Coronary artery (tissue), 2 donors: Measurements from ENCODE around the gene ACTG1.

Source experiments
- DNase-seq: peaks from one replicate; pipeline ENCODE4 v3.0.0-alpha.2; 2017; ENCODE audit warnings: low spot score
- H3K27ac ChIP-seq, 2 donors: fragments of 200-600 bp; sonication (generic); one replicate each; pipeline ENCODE4 v1.5.1; 2016 to 2019
- H3K4me3 ChIP-seq: fragments of 200-600 bp; sonication (generic); 2 replicates; pipeline ENCODE4 v1.5.1; 2016; ENCODE audit warnings: mild to moderate bottlenecking, moderate library complexity
- TF ChIP-seq, protein P1 (sequence below): fragments of 200-600 bp; sonication (generic); IDR thresholded peaks from one replicate; pipeline ENCODE4 v1.5.1; 2019; ENCODE audit warnings: antibody characterized with exemption

Gene ACTG1

DNA sequence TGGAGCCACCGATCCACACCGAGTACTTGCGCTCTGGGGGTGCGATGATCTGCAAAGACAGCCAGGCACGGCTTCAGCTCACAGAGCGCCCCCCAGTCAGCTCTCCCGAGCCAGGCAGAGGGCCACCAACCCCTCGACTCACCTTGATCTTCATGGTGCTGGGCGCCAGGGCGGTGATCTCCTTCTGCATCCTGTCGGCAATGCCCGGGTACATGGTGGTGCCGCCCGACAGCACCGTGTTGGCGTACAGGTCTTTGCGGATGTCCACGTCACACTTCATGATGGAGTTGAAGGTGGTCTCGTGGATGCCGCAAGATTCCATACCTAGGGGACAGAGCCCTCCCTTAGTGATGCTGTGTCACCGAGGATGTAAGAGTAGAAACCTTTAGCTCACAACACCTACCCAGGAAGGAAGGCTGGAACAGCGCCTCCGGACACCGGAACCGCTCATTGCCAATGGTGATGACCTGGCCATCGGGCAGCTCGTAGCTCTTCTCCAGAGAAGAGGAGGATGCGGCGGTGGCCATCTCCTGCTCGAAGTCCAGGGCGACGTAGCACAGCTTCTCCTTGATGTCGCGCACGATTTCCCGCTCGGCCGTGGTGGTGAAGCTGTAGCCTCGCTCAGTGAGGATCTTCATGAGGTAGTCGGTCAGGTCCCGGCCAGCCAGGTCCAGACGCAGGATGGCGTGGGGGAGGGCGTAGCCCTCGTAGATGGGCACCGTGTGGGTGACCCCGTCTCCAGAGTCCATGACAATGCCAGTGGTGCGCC, 1.6 kb downstream of the ACTG1 start:
- peak; percentile 75 for DNase-seq
- Histone ChIP-seq H3K27ac (peak overlapping the region; percentile 99), H3K4me3 (peak overlapping the region; percentile 97)
- TF ChIP-seq, protein P1, sequence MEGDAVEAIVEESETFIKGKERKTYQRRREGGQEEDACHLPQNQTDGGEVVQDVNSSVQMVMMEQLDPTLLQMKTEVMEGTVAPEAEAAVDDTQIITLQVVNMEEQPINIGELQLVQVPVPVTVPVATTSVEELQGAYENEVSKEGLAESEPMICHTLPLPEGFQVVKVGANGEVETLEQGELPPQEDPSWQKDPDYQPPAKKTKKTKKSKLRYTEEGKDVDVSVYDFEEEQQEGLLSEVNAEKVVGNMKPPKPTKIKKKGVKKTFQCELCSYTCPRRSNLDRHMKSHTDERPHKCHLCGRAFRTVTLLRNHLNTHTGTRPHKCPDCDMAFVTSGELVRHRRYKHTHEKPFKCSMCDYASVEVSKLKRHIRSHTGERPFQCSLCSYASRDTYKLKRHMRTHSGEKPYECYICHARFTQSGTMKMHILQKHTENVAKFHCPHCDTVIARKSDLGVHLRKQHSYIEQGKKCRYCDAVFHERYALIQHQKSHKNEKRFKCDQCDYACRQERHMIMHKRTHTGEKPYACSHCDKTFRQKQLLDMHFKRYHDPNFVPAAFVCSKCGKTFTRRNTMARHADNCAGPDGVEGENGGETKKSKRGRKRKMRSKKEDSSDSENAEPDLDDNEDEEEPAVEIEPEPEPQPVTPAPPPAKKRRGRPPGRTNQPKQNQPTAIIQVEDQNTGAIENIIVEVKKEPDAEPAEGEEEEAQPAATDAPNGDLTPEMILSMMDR = no peak

DNA sequence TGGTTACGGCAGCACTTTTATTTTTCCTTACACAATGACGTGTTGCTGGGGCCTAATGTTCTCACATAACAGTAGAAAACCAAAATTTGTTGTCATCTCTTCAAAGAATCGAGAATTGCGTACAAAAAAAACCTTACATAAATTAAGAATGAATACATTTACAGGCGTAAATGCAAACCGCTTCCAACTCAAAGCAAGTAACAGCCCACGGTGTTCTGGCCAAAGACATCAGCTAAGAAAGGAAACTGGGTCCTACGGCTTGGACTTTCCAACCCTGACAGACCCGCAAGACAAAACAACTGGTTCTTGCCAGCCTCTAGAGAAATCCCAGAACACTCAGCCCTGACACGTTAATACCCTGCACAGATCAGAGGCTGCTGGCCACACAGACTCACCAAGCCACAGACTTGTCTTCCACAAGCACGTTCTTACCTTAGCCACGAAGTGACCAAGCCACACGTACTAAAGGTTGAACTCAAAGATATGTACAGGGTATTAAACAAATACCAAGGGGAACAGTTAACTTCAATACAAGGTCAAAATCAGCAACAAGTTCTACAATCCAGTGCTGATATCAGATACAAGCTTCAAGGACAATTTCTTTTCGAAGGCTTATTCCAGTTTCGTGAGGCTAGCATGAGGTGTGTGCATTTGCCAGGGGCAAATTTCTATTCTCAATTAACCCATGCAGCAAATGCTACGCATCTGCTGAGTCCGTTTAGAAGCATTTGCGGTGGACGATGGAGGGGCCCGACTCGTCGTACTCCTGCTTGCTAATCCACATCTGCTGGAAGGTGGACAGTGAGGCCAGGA, 2.4 kb downstream of the ACTG1 start:
- TF ChIP-seq, protein P1 = no peak
- H3K27ac ChIP-seq = peak overlapping the region; percentile 99
- DNase-seq = peak; percentile 66
- peak overlapping the region; percentile 97 for H3K4me3 ChIP-seq

DNA sequence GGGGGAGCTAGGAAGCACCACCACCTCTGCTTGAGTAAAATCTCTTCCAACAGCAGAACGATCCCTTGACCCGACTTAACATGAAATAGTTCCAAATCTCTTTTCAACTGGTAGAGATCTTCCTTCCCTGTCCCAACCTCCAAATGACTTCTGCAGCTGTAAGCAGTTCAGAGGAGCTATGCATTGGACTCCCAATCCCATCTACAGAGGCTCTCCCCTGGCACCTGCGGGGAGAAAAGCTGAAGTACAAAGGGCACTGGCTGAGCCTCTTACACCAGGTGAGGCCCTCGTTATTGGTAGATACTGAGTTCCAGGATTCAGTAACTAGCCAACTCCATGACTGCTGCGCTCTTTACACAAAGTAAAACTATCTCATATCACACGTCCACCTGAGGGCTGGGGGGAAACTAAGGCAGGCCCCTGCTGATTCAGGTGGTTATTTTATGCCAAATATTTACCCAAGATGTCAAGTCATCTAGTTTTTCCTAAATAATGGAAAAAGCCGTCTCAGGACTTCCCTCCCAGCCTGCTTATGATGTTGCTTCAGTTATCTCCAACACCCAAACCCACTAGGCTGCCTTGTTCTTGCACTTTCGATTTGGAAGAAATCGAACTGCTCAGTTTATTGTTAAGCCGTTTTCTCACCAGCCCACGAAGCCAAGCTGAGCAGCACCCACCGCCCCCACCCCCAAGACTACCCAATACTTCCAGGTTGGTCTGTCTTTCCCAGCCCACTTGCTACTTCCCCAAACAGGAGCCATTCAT, 3.2 kb downstream of the ACTG1 start:
- peak overlapping the region; percentile 52 to 72 for H3K27ac ChIP-seq
- peak; percentile 66 for DNase-seq
- TF ChIP-seq, protein P1 = no peak
- H3K4me3 ChIP-seq = peak overlapping the region; percentile 97

DNA sequence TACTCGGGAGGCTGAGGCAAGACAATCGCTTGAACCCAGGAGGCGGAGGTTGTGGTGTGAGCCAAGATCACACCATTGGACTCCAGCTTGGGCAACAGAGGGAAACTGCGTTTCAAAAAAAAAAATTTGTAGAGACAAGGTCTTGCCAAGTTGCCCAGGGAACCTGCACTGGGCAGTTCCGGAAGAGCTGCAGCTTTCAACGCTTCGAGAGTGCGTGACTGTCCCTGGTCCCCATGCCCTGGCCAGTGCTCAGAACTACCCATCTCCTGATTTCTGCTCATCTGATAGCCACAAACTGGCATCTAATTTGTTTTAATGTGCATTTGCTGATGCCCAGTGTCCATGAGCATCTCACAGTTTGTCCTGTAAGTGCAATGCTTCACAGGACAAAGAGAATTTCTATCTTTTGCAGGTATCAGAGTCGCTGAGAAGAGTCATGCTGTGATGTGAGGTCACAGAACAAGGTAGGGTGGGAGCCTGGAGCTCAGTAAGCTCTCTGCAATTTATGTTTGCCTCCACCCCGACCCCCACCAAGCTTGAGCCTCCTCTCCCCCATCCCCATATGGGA, 3.9 kb downstream of the ACTG1 start:
- Histone ChIP-seq H3K27ac (peak overlapping the region in 1 of 2 donors; percentile 72), H3K4me3 (peak overlapping the region; percentile 97)
- TF ChIP-seq, protein P1 = no peak
- peak; percentile 68 for DNase-seq

DNA sequence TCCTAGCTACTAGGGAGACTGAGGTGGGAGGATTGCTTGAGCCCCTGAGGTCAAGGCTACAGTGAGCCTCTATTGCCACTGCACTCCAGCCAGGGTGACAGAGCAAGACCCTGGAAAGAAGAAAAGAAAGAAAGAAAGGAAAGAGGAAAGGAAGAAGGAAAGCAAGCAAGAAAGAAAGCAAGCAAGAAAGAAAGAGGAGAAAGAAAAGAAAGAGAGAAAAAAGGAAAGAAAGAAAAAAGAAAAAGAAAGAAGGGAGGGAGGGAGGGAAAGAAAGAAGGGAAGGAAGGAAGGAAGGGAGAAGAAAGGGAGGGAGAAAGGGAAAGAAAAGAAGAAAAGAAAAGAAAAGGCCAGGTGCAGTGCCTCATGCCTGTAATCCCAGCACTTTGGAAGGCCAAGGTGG, 9.0 kb downstream of the ACTG1 start:
- DNase-seq = no peak
- Histone ChIP-seq H3K4me3 (no peak overlapping the region), H3K27ac (no peak overlapping the region)
- TF ChIP-seq, protein P1 = no peak

DNA sequence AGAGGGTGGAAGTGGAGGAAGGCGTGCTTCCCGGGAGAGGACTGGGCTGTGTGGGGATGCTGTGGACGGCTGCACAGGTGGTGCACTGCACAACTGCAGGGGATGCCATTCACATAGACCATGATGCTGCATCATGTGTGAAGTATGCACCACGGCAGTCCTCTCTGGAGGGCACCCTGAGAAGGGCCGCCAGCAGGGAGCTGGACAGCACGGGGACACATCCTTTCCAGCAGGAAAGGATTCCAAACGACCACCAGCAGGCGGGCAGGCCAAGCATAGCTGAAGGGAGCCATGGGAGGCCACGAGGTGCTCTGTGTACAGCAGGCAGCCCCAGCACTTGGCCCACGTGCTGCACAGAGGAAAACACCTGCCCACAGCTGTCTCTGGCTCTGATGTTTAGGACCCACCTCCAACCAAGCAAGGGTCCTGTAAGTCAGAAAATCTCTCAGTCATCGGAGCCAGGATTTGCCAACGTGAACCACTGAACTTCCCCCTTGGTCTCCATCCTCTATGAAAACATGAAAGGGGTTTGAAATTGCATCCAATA, 10.1 kb downstream of the ACTG1 start:
- Histone ChIP-seq H3K4me3 (no peak overlapping the region), H3K27ac (no peak overlapping the region)
- no peak for DNase-seq
- TF ChIP-seq, protein P1 = no peak
